K562 (cell line): ENCODE measurements around the gene GET4. TPM values are rescaled to one million over a fixed set of nuclear protein-coding genes. Genes with fewer than 3 reads are reported as not detected.

Source experiments
- ATAC-seq: fragments of 200-7000 bp; cut with Tn5 transposase; 3 replicates; pipeline ENCODE4 v1.9.1; 2020; ENCODE audit warnings: moderate library complexity
- BruUV-seq: library from RNA; stranded (reverse); fragments of 400-500 nt; replicated peaks from 2 replicates; lab custom pipeline; 2021; lab: Mats Ljungman, UMichigan
- CTCF ChIA-PET: fragments of 300-600 bp; formaldehyde crosslinking; extraction: SDS; loops from one replicate; lab custom pipeline; 2021; ENCODE audit warnings: low intra/inter-chr PET ratio; lab: Yijun Ruan, JAX
- POLR2A ChIA-PET: fragments of 300-600, 350-650 bp; sonication (Branson Sonifier 250); formaldehyde crosslinking; extraction: SDS; loops from one replicate; lab custom pipeline; 2021; ENCODE audit warnings: antibody characterized with exemption, inconsistent platforms; lab: Yijun Ruan, JAX
- DNase-seq, 4 experiments: peaks; one replicate each; pipeline versions ENCODE4 v3.0.0 to v3.0.0-alpha.2; 2011 to 2018; ENCODE audit warnings: low spot score in 3 of 4, mixed read lengths in 3 of 4; ENCODE audit errors: extremely low read depth in 1 of 4
- FAIRE-seq: peaks from 2 replicates; lab custom pipeline; 2011; peaks lifted over from hg19 to GRCh38; lab: Jason Lieb, UNC
- H2AFZ ChIP-seq: 2 replicates; pipeline ENCODE4 v1.6.0; 2011; ENCODE audit warnings: low read depth, low read length, control low read depth, inconsistent platforms
- H3K27ac ChIP-seq: fragments of 200-600 bp; 3 replicates; pipeline ENCODE4 v1.8.0; 2011; ENCODE audit warnings: low read depth, mild to moderate bottlenecking, control low read depth, inconsistent platforms, low read length, moderate library complexity, mixed read lengths; ENCODE audit errors: extremely low read depth
- H3K27me3 ChIP-seq, 2 experiments: fragments of 300-600 bp in 1 of 2; 2 replicates in 1 of 2; 3 replicates in 1 of 2; pipeline versions ENCODE4 v1.6.0 to v1.8.0; 2011; ENCODE audit warnings: inconsistent platforms in 2 of 2, low read length in 2 of 2, mild to moderate bottlenecking in 1 of 2, mixed read lengths in 1 of 2, moderate library complexity in 1 of 2; ENCODE audit not compliant: control insufficient read depth in 2 of 2, insufficient read depth in 2 of 2
- H3K36me3 ChIP-seq: fragments of 300-600 bp; 3 replicates; pipeline ENCODE4 v1.8.0; 2011; ENCODE audit warnings: mild to moderate bottlenecking, low read length, inconsistent platforms; ENCODE audit not compliant: control insufficient read depth, insufficient read depth
- H3K4me1 ChIP-seq, 2 experiments: fragments of 200-600 bp in 1 of 2; replicated peaks in 1 of 2; 2 replicates in 1 of 2; 3 replicates in 1 of 2; pipeline versions ENCODE4 v1.5.1 to v1.8.0; 2011; ENCODE audit warnings: inconsistent platforms in 2 of 2, low read length in 2 of 2, mild to moderate bottlenecking in 1 of 2, mixed read lengths in 1 of 2, moderate library complexity in 1 of 2; ENCODE audit not compliant: control insufficient read depth in 2 of 2, insufficient read depth in 2 of 2
- H3K4me2 ChIP-seq: 2 replicates; pipeline ENCODE4 v1.6.1; 2011; ENCODE audit warnings: low read length, control low read depth, inconsistent platforms, mixed read lengths; ENCODE audit not compliant: insufficient read depth
- H3K4me3 ChIP-seq: fragments of 200-600 bp; sonication (generic), shearing (Covaris generic); 2 replicates; pipeline ENCODE4 v1.5.1; 2016; ENCODE audit warnings: control low read depth, inconsistent platforms
- H3K79me2 ChIP-seq: fragments of 200-600 bp; 3 replicates; pipeline ENCODE4 v1.8.0; 2011; ENCODE audit warnings: low read length, inconsistent platforms; ENCODE audit not compliant: control insufficient read depth, insufficient read depth
- H3K9ac ChIP-seq, 2 experiments: 2 replicates each; pipeline versions ENCODE4 v1.6.0 to v1.6.1; 2011; ENCODE audit warnings: low read depth in 2 of 2, low read length in 2 of 2, control low read depth in 1 of 2, inconsistent platforms in 1 of 2, mild to moderate bottlenecking in 1 of 2, mixed read lengths in 1 of 2; ENCODE audit not compliant: insufficient read depth in 1 of 2
- H3K9me1 ChIP-seq: one replicate; pipeline ENCODE4 v1.6.0; 2011; ENCODE audit warnings: inconsistent platforms, mild to moderate bottlenecking, low read length, moderate library complexity; ENCODE audit not compliant: control insufficient read depth, insufficient read depth
- H3K9me3 ChIP-seq: replicated peaks from 2 replicates; pipeline ENCODE4 v1.5.1; 2011; ENCODE audit warnings: low read depth, low read length, inconsistent platforms; ENCODE audit not compliant: control insufficient read depth, insufficient read depth
- H4K20me1 ChIP-seq: replicated peaks from 2 replicates; pipeline ENCODE4 v1.6.1; 2011; ENCODE audit warnings: low read length, inconsistent platforms, mixed read lengths; ENCODE audit not compliant: control insufficient read depth, insufficient read depth
- BCOR ChIP-seq: fragments of 450-650 bp; IDR thresholded peaks from 2 replicates; pipeline ENCODE4 v1.6.1; 2016
- BMI1 ChIP-seq: fragments of 150-350 bp; IDR thresholded peaks from 2 replicates; pipeline ENCODE4 v1.6.1; 2014; ENCODE audit warnings: low read length
- EGR1 ChIP-seq: fragments of 450-650 bp; conservative IDR thresholded peaks from 2 replicates; pipeline ENCODE4 v1.6.1; 2017; ENCODE audit warnings: mild to moderate bottlenecking
- ELK1 ChIP-seq: sonication (generic); formaldehyde crosslinking; IDR thresholded peaks from 2 replicates; pipeline ENCODE4 v1.8.1; 2022; ENCODE audit warnings: missing genetic modification reagents
- HNRNPL ChIP-seq: fragments of 200-400 bp; formaldehyde crosslinking; IDR thresholded peaks from 2 replicates; pipeline ENCODE4 v1.6.1; 2017; ENCODE audit warnings: low read depth, mild to moderate bottlenecking, low read length
- KAT8 ChIP-seq: fragments of 450-650 bp; IDR thresholded peaks from 2 replicates; pipeline ENCODE4 v1.6.1; 2016; ENCODE audit warnings: low read depth, mild to moderate bottlenecking
- KDM4B ChIP-seq, 2 experiments: fragments of 450-650 bp in 1 of 2; sonication (generic) in 1 of 2; IDR thresholded peaks; 2 replicates each; pipeline ENCODE4 v1.6.1; 2016 to 2017; ENCODE audit warnings: borderline replicate concordance in 2 of 2, antibody characterized with exemption in 1 of 2, low read depth in 1 of 2, mild to moderate bottlenecking in 1 of 2
- MLLT1 ChIP-seq, 2 experiments: fragments of 450-650 bp; IDR thresholded peaks; 2 replicates each; pipeline ENCODE4 v1.6.1; 2016
- NELFE ChIP-seq: IDR thresholded peaks from 2 replicates; pipeline ENCODE4 v1.6.1; 2011; ENCODE audit warnings: mild to moderate bottlenecking; ENCODE audit not compliant: insufficient read depth, insufficient read length
- NFYB ChIP-seq: IDR thresholded peaks from 2 replicates; pipeline ENCODE4 v1.6.1; 2011; ENCODE audit warnings: mild to moderate bottlenecking, moderate library complexity; ENCODE audit not compliant: insufficient read length; ENCODE audit errors: extremely low read depth
- RAD51 ChIP-seq: fragments of 450-650 bp; IDR thresholded peaks from 2 replicates; pipeline ENCODE4 v1.7.1; 2016; ENCODE audit warnings: low read depth, mild to moderate bottlenecking, borderline replicate concordance
- SIRT6 ChIP-seq: IDR thresholded peaks from one replicate; pipeline ENCODE4 v1.6.1; 2012; ENCODE audit warnings: low read depth, mild to moderate bottlenecking, control low read depth, inconsistent platforms, low read length, moderate library complexity
- SMARCC2 ChIP-seq: fragments of 450-650 bp; IDR thresholded peaks from 2 replicates; pipeline ENCODE4 v1.6.1; 2017; ENCODE audit warnings: antibody characterized with exemption, moderate library complexity, mild to moderate bottlenecking, low read depth
- TAL1 ChIP-seq: fragments of 450-650 bp; IDR thresholded peaks from 2 replicates; pipeline ENCODE4 v1.6.1; 2016; ENCODE audit warnings: mild to moderate bottlenecking
- ZC3H4 ChIP-seq: sonication (generic); formaldehyde crosslinking; IDR thresholded peaks from 2 replicates; pipeline ENCODE4 v1.9.0; 2021; ENCODE audit warnings: missing genetic modification reagents, borderline replicate concordance
- ZNF143 ChIP-seq: sonication (generic); formaldehyde crosslinking; IDR thresholded peaks from 2 replicates; pipeline ENCODE4 v1.9.0; 2022; ENCODE audit warnings: mild to moderate bottlenecking, missing genetic modification reagents
- ZNF57 ChIP-seq: fragments of 450-650 bp; formaldehyde crosslinking; IDR thresholded peaks from 2 replicates; pipeline ENCODE4 v1.4.0; 2020; ENCODE audit warnings: mild to moderate bottlenecking, moderate library complexity
- WGBS: fragments of 100-300 bp; shearing (Covaris generic); methylation state at CpG from one replicate; pipeline ENCODE4 v1.1.6; 2016; ENCODE audit warnings: low coverage, mixed read lengths; ENCODE audit not compliant: insufficient coverage; ENCODE audit errors: missing lambda C conversion rate; 5-methylcytosine and 5-hydroxymethylcytosine counted together
- in situ Hi-C: fragments of 300-500 bp; cut with MboI; formaldehyde crosslinking; loops from 4 replicates; pipeline ENCODE4 v1.15.0; 2018; ENCODE audit warnings: inconsistent platforms, mixed read lengths
- intact Hi-C: fragments of 100-400 bp; cut with micrococcal nuclease; formaldehyde crosslinking; loops from 2 replicates; pipeline ENCODE4 v1.14.2; 2022
- polyA plus RNA-seq, 8 experiments: library from polyadenylated mRNA; depleted of rRNA in 4 of 8; stranded (reverse) in 5 of 8; unstranded in 3 of 8; fragments of >200 nt; fragmentation: Nextera tagmentation in 2 of 8; fragmentation: Illumina TruSeq in 1 of 8; extraction: Ambion mirVana in 2 of 8; extraction: Trizol in 1 of 8; gene quantifications; 2 replicates each; pipeline versions ENCODE4 v1.2.1 to v1.2.3, GENCODE V29; 2011 to 2014; ENCODE audit warnings: inconsistent platforms in 1 of 8, missing spikeins in 1 of 8
- total RNA-seq, 7 experiments: library from RNA; depleted of rRNA in 6 of 7; stranded (reverse); fragments of >200 nt in 6 of 7; fragmentation: Illumina TruSeq in 2 of 7; extraction: Trizol in 2 of 7; gene quantifications; 2 replicates each; pipeline versions ENCODE4 v1.2.1 to v1.2.3, GENCODE V29; 2011 to 2021; ENCODE audit warnings: low replicate concordance in 1 of 7
- TF ChIP-seq, protein P1 (sequence below): sonication (generic); formaldehyde crosslinking; IDR thresholded peaks from 2 replicates; pipeline ENCODE4 v1.8.0; 2023; ENCODE audit warnings: mild to moderate bottlenecking, missing genetic modification reagents
- TF ChIP-seq, protein P2 (sequence below): fragments of 450-650 bp; IDR thresholded peaks from 2 replicates; pipeline ENCODE4 v1.6.1; 2016; ENCODE audit warnings: low read depth, mild to moderate bottlenecking, moderate library complexity

GET4 gene
- total and polyA plus RNA-seq, 9 of the 15 experiments (the other 6 are each of a cell fraction or from before 2014, with no cell fraction given): 0.99 to 122 (median 40.4) TPM

- Histone ChIP-seq H3K9me3 (no peaks in the 10 kb centered on the region), H3K79me2 (no peaks in the 10 kb centered on the region), H3K9me1 (no peaks in the 10 kb centered on the region), H3K9ac (peak overlapping the region; percentile 7 to 50; a peak in 1 of 4 replicates), H3K36me3 (no peaks in the 10 kb centered on the region), H3K4me1 (peaks cover 23 to 72% of the 10 kb centered on the region in 2 experiments), H4K20me1 (no peaks in the 10 kb centered on the region), H3K27ac (no peak overlapping the region), H3K27me3 (peaks cover 9 to 19% of the 10 kb centered on the region in 2 experiments; a peak in 1 of 5 replicates), H3K4me3 (no peak overlapping the region), H3K4me2 (peak overlapping the region; percentile 34; the same call in 1 of the 2 replicates), H2AFZ (peak overlapping the region; percentile 50; the same call in 1 of the 2 replicates)
- no peak for DNase-seq
- BruUV-seq: no TSS peak
- FAIRE-seq: no peak
- in situ Hi-C loops (no loop called here), intact Hi-C loops (no loop called here)
- 57% methylated on average over 32 of the region's 37 CpGs for WGBS
- CTCF ChIA-PET: no interaction called here
- ATAC-seq: no peak
- POLR2A ChIA-PET: no interaction called here
- TF ChIP-seq ZNF57: no peak
- TF ChIP-seq SIRT6: no peak
- TF ChIP-seq ZC3H4 (CRISPR knock-in tag): peak; percentile 36; the same call in 1 of the 2 replicates
- no peak for TF ChIP-seq KDM4B (IDR thresholded peaks at IDR 0.05; ENCODE audit: borderline replicate concordance in 2 of 2, low read depth in 1 of 2)
- no peak for TF ChIP-seq RAD51
- TF ChIP-seq BCOR: peak; percentile 16; the same call in 1 of the 2 replicates
- TF ChIP-seq MLLT1 (IDR thresholded peaks at IDR 0.05): no peak
- 0 out of 2 replicates have a peak, but pooled peaks have one; percentile 31 for TF ChIP-seq ZNF143 (CRISPR knock-in tag)
- TF ChIP-seq SMARCC2: no peak
- TF ChIP-seq TAL1: no peak
- TF ChIP-seq HNRNPL: 0 out of 2 replicates have a peak, but pooled peaks have one; percentile 29
- no peak for TF ChIP-seq NELFE
- no peak for TF ChIP-seq EGR1
- TF ChIP-seq, protein P1, sequence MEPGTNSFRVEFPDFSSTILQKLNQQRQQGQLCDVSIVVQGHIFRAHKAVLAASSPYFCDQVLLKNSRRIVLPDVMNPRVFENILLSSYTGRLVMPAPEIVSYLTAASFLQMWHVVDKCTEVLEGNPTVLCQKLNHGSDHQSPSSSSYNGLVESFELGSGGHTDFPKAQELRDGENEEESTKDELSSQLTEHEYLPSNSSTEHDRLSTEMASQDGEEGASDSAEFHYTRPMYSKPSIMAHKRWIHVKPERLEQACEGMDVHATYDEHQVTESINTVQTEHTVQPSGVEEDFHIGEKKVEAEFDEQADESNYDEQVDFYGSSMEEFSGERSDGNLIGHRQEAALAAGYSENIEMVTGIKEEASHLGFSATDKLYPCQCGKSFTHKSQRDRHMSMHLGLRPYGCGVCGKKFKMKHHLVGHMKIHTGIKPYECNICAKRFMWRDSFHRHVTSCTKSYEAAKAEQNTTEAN (CRISPR knock-in tag): no peak
- TF ChIP-seq ELK1: no peak
- no peak for TF ChIP-seq NFYB
- TF ChIP-seq, protein P2, sequence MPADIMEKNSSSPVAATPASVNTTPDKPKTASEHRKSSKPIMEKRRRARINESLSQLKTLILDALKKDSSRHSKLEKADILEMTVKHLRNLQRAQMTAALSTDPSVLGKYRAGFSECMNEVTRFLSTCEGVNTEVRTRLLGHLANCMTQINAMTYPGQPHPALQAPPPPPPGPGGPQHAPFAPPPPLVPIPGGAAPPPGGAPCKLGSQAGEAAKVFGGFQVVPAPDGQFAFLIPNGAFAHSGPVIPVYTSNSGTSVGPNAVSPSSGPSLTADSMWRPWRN: no peak
- TF ChIP-seq KAT8: no peak
- TF ChIP-seq BMI1: no peak
Observed at GRCh38 chr7:903921-904755, 27.8 kb downstream of the GET4 start.
